GM18511 (cell line): ENCODE data around the gene ADARB2.
"Not testable (repeated sequence)": the region's sequence is repeated elsewhere in the genome, so short reads cannot be mapped to it uniquely, and the experiment has no call there.

Source experiments
- ATAC-seq: cut with Tn5 transposase; IDR thresholded peaks from one replicate; pipeline ENCODE4 v1.9.1; 2021; ENCODE audit warnings: mild to moderate bottlenecking, moderate library complexity; ENCODE audit not compliant: unreplicated experiment

ADARB2 gene

DNA sequence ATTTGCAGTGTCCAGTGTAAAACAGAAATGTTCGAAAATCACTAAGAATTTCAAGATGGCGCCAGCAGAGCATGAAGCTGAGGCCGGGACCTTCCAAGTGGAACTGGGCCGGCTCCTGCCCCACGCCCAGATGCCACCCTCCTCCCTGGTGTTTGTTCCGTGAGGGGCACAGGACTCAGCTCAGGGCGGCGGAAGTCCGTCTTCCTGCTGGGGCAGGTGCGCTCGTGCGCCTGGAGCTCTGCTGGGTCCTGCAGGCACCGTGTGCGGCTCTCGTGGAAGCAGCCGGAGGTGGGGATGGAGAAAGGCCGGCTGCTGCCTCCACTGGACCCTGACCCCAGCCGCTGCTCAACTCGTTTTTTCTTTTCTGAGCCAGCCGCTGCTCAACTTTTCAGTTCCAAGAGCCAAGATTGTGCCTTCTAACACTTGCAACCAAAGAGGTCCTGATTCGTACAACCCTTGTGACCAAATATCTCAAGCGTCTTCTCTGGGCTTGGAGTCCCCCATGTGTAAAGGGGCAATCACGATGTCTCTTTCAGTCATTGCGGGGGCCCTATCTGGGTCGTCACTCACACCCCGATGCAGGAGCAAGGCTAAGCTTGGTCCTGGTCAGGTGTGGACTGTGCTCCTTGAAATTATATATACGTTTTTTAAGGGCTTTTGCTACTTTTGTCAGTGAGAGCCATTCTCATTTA lies 334.4 kb downstream of the ADARB2 start:
- no peak for ATAC-seq

- ATAC-seq, result no peak
Observed at GRCh38 chr10:1402016-1402770, 335.1 kb downstream of the ADARB2 start.

DNA sequence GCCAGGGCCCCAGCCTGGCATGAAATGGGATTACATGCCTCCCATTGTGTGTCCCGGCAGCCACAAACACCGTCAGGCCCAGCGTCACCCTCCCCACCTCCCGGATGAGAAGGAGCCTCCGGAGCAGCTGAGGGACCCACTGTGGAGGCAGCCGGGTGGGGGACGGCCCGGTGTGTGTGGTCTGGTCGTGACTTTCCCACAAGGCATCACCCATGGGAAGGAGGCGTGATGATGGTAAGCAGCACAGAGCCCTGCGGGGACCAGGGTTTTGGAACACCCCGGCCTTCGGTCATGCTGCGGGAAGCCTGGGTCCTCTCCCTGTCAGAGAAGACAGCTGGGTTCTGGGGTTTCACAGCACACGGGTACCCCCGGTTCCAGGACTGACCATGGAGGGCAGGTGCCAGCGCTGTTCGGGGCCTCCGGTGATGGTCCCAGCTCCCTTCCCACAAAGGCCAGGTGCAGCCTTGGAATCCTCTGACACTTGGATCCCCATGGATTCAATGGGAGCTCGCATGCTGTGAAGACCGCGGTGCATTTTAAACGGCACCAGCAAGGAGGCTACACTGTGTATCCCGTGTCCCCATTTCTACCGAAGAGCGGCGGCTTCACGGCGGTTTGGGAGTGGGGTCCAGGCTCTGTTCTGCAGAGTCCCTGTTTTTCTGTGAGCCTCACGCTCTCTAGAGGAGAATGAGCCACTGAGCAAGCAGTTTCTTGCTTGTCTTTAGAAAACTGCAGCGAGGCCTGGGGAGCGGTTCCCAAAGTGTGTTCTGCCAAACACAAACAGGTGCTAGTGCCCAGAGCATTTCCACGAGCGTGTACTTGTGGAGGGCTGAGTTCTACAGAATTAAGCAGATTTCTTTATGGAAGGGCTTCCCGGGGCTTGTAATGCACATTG lies 336.0 kb downstream of the ADARB2 start:
- ATAC-seq, result no peak

DNA sequence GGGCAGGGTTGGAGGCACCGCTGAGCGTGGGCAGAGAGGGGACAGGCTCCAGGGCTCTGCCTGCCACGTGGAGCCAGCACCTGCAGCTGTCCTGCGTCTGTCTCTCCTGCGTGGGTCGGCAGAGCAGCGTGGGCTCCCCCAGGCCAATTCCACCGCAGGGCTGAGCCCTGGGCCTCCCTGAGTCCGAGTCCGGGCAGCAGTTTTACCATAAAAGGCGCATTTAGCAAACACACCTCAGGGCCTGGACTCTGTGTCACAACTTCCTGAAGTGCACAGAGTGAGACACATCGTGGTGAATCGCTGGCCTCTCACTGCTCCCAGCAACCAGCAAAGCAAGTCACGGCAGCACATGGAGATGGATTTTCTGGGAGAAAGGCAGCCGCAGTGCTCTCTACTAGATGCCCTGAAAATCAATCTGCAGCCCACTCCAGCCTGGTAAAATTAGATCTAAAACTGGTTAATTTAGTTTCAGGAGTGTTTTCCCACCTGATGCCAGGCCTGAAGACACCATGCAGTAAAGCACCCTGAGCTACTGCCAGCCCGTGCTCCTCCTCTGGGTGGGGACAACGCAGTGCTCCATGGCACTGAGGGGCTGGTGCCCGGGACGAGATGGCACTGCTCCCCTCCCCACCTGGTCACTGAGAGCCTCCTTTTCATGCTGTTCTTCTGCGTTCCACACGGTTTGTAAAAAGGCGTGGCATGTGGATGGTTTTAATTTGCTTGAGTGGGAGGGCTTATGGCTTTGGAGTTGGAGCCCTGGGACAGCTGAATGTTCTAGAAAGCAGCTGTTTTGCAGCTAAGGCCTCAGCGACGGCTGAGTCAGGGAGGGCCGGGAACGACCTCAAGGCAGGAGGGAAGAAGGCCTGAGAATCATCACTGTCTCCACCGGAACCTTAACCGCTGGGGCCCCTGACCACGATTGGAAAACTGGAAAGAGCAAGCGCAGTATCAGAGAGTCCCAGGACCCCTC lies 336.9 kb downstream of the ADARB2 start:
- ATAC-seq, result no peak

GRCh38 chr10:1399431-1400100 lies 337.8 kb downstream of the ADARB2 start:
- no peak for ATAC-seq

- ATAC-seq, result no peak
Observed at GRCh38 chr10:1398626-1399410, 338.5 kb downstream of the ADARB2 start.

- ATAC-seq, result not testable (repeated sequence)
Observed at GRCh38 chr10:1398116-1398515, 339.2 kb downstream of the ADARB2 start.

GRCh38 chr10:1396297-1396635 lies 341.1 kb downstream of the ADARB2 start:
- no peak for ATAC-seq

- no peak for ATAC-seq
Observed at GRCh38 chr10:1395481-1396296, 341.6 kb downstream of the ADARB2 start.

- ATAC-seq, result no peak
Observed at GRCh38 chr10:1395025-1395480, 342.3 kb downstream of the ADARB2 start.

DNA sequence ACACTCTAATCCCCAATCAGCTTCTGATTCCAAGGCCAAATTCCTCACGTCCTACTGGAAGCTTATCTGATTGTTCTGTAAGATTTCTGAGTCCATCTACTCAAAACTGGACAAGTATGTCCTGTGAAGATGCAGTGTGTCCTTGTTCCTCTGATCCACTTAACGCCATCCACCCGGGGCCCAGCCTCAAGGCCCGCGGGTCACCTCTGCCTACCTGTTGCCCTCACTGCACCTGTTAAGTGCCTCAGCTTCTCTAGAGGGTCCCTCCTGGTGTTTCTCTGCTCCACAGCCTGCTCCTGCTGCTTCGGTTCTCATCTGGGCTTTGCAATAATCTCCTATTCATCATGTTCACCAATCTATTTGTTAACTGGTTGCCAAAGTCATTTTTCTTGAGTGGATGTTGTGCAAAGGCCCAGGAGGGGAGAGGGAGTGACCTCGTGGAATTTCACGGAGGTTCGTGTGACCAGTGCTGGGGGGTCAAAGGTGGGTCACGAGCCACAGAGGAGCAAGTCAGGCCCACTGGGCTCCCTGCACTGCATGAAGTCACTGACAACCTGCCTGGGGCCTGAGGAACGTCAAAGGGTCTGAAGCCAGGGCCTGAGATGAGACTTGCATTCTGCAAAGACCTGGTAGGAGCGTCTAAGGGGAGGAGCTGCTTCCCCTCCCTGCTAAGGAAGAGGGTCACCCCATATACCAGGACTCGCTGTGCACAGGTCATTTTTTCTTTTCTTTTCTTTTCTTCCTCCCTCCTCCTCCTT lies 343.0 kb downstream of the ADARB2 start:
- no peak for ATAC-seq

- no peak for ATAC-seq
Observed at GRCh38 chr10:1393481-1393880, 343.8 kb downstream of the ADARB2 start.

- no peak for ATAC-seq
Observed at GRCh38 chr10:1392127-1392526, 345.2 kb downstream of the ADARB2 start.

- no peak for ATAC-seq
Observed at GRCh38 chr10:1390200-1390599, 347.1 kb downstream of the ADARB2 start.

DNA sequence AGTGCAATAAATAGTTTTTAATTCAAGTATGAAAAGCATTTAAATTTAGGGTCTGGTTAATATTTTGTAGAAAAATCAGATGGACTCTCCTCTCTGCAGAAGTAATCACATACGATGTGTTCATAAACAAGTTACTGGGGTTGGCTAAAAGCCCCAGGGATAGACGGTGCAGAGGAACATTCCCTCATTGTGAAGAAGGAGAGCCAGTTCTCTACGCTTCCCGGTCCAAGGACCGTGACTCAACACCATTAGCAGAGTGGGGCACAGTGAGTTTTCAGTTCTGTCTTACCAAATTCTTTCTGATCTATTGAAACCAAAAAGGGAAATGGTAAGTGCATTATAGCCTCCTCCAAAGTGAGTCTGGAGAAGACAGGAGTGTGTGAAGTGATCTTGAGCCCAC lies 353.3 kb downstream of the ADARB2 start:
- no peak for ATAC-seq

DNA sequence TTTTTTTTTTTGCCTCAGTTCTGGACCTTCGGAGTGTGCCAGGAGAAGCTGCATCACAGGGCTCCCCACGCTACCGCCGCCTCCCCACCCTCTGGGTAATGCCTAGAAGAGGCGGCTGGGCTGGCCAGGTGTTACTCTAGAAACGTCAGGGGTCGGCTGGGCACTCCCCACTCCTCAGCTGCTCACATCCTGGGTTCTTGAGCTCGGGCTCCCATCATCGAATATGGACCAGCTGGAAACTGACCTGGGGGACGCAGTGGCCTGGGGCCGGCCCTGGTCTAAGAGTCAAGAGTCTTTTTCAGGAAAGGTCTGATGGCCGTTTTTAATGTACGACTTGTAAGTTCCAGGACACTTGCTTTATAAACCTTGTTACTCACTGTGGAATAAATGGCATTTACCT lies 354.6 kb downstream of the ADARB2 start:
- no peak for ATAC-seq

DNA sequence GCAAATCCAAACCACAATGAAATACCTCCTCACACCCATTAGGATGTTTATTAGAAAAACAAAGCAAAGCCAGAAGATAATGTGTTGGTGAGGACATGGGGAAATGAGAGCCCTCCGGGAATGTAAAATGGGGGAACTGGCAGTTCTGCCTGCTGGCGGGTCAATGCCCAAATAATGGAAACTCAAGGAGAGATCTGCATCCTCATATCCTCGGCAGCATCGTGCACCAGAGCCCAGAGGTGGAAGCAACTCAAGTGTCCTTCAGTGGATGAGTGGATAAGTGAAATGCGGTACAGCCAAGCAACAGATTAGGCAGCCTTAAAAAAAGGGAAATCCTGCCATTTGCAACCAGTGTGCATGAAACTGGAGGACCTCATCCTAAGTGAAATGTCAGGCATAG lies 356.0 kb downstream of the ADARB2 start:
- no peak for ATAC-seq
